Naive thymus-derived CD4-positive, alpha-beta T cell (primary cell): ENCODE results near the gene PADI1. TPM values are rescaled to one million over a fixed set of nuclear protein-coding genes. Genes with fewer than 3 reads are reported as not detected.

ENCODE experiments used
- ATAC-seq: fragments of 150-1000 bp; cut with Tn5 transposase; 2 replicates; pipeline ENCODE4 v1.10.0; 2021; ENCODE audit warnings: mild to moderate bottlenecking, moderate library complexity
- CTCF ChIA-PET: fragments of 350-600 bp; sonication (Branson Sonifier 250); formaldehyde crosslinking; loops from one replicate; lab custom pipeline; 2021; ENCODE audit warnings: antibody characterized with exemption; lab: Charles Lee
- POLR2A ChIA-PET: fragments of 350-600 bp; sonication (Branson Sonifier 250); formaldehyde crosslinking; loops from one replicate; lab custom pipeline; 2021; ENCODE audit warnings: antibody characterized with exemption, inconsistent platforms; lab: Charles Lee
- DNase-seq, 9 donors: peaks; one replicate each; pipeline versions ENCODE4 v3.0.0 to v3.0.0-alpha.2; 2020 to 2022; ENCODE audit warnings: mixed read lengths in 1 of 9
- H3K27ac ChIP-seq: one replicate; pipeline ENCODE4 v1.7.0; 2013; ENCODE audit warnings: mild to moderate bottlenecking, low read depth, low read length, moderate library complexity
- H3K27me3 ChIP-seq, 2 donors: one replicate each; pipeline ENCODE4 v1.7.0; 2013; ENCODE audit warnings: low read length in 2 of 2, mild to moderate bottlenecking in 2 of 2, moderate library complexity in 2 of 2; ENCODE audit not compliant: control insufficient read depth in 2 of 2, insufficient read depth in 2 of 2
- H3K36me3 ChIP-seq, 3 experiments: 1 replicate in 2 of 3; 2 replicates in 1 of 3; pipeline ENCODE4 v1.7.0; 2013; ENCODE audit warnings: low read length in 3 of 3, mild to moderate bottlenecking in 3 of 3, moderate library complexity in 1 of 3; ENCODE audit not compliant: insufficient read depth in 3 of 3, control insufficient read depth in 2 of 3
- H3K4me1 ChIP-seq, 2 donors: one replicate each; pipeline ENCODE4 v1.7.0; 2013; ENCODE audit warnings: low read length in 2 of 2, mild to moderate bottlenecking in 2 of 2, moderate library complexity in 1 of 2; ENCODE audit not compliant: control insufficient read depth in 2 of 2, insufficient read depth in 2 of 2
- H3K4me3 ChIP-seq: 2 replicates; pipeline ENCODE4 v1.7.0; 2013; ENCODE audit warnings: mild to moderate bottlenecking, low read length
- H3K9me3 ChIP-seq, 3 experiments: 1 replicate in 2 of 3; 2 replicates in 1 of 3; pipeline ENCODE4 v1.7.0; 2013; ENCODE audit warnings: low read length in 3 of 3; ENCODE audit not compliant: control insufficient read depth in 2 of 3
- H3K27ac Mint-ChIP-seq, 9 donors: one replicate each; pipeline ENCODE4 v1.8.0; 2020 to 2022; ENCODE audit warnings: mixed read lengths in 9 of 9, mild to moderate bottlenecking in 8 of 9, moderate library complexity in 5 of 9, inconsistent platforms in 2 of 9
- H3K27me3 Mint-ChIP-seq, 5 donors: one replicate each; pipeline ENCODE4 v1.8.0; 2021 to 2022; ENCODE audit warnings: mixed read lengths in 5 of 5, mild to moderate bottlenecking in 1 of 5
- H3K36me3 Mint-ChIP-seq, 5 donors: one replicate each; pipeline ENCODE4 v1.8.0; 2020 to 2022; ENCODE audit warnings: mixed read lengths in 5 of 5, mild to moderate bottlenecking in 3 of 5, inconsistent platforms in 1 of 5
- H3K4me1 Mint-ChIP-seq, 7 donors: one replicate each; pipeline ENCODE4 v1.8.0; 2020 to 2022; ENCODE audit warnings: mixed read lengths in 7 of 7, mild to moderate bottlenecking in 3 of 7, inconsistent platforms in 1 of 7
- H3K4me3 Mint-ChIP-seq, 10 donors: one replicate each; pipeline ENCODE4 v1.8.0; 2020 to 2022; ENCODE audit warnings: mild to moderate bottlenecking in 10 of 10, mixed read lengths in 10 of 10, moderate library complexity in 6 of 10, inconsistent platforms in 2 of 10
- H3K9me3 Mint-ChIP-seq, 11 donors: one replicate each; pipeline ENCODE4 v1.8.0; 2020 to 2022; ENCODE audit warnings: mixed read lengths in 11 of 11, mild to moderate bottlenecking in 4 of 11, inconsistent platforms in 1 of 11, moderate library complexity in 1 of 11
- intact Hi-C, 2 donors: fragments of 100-400 bp; cut with micrococcal nuclease; formaldehyde crosslinking; loops; one replicate each; pipeline ENCODE4 v1.15.1; 2023
- polyA plus RNA-seq, 2 donors: library from polyadenylated mRNA; unstranded; fragments of 300-500 nt; fragmentation: Illumina TruSeq; gene quantifications; one replicate each; pipeline ENCODE4 v1.2.3, GENCODE V29; 2021
- total RNA-seq, 6 experiments: library from RNA in 5 of 6; stranded (reverse) in 5 of 6; gene quantifications; 1 replicate in 5 of 6; 2 replicates in 1 of 6; pipeline ENCODE4 v1.2.3 and lab custom pipeline; 2021 to 2026

The PADI1 gene
- total and polyA plus RNA-seq, 7 experiments from 2014 or later: not detected

GRCh38 chr1:17215545-17215890 lies 10.6 kb downstream of the PADI1 start:
- Histone ChIP-seq H3K27me3 (peaks cover 0 to 3% of the 10 kb centered on the region in 2 donors), H3K9me3 (no peaks in the 10 kb centered on the region), H3K36me3 (no peaks in the 10 kb centered on the region), H3K4me3 (no peak overlapping the region), H3K4me1 (peaks cover 21 to 27% of the 10 kb centered on the region in 2 donors), H3K27ac (no peak overlapping the region)
- POLR2A ChIA-PET: interaction anchor here (0.5 kb wide), 1 partner anchor 913 kb away, joined by 3 read pairs; no protein-coding TSS in a partner anchor
- Mint-ChIP-seq H3K27me3 (peaks cover 10 to 40% (median 32%) of the 10 kb centered on the region in 5 donors), H3K36me3 (no peaks in the 10 kb centered on the region), H3K4me1 (peaks cover 20 to 54% (median 39%) of the 10 kb centered on the region in 7 donors), H3K4me3 (no peak overlapping the region), H3K9me3 (no peaks in the 10 kb centered on the region), H3K27ac (no peak overlapping the region)
- CTCF ChIA-PET: no interaction called here
- ATAC-seq: no peak
- DNase-seq: no peak
- intact Hi-C loops: no loop called here

- intact Hi-C loops: no loop called here
- CTCF ChIA-PET: no interaction called here
- no peaks in the 10 kb centered on the region for H3K36me3 ChIP-seq
- H3K27ac ChIP-seq: no peak overlapping the region
- H3K36me3 Mint-ChIP-seq: no peaks in the 10 kb centered on the region
- peak overlapping the region in 1 of 9 donors; percentile 47 for H3K27ac Mint-ChIP-seq
- peaks cover 21 to 27% of the 10 kb centered on the region in 2 donors for H3K4me1 ChIP-seq
- peaks cover 20 to 49% (median 39%) of the 10 kb centered on the region in 7 donors for H3K4me1 Mint-ChIP-seq
- no peak for DNase-seq
- no peaks in the 10 kb centered on the region for H3K9me3 ChIP-seq
- no peak overlapping the region for H3K4me3 ChIP-seq
- POLR2A ChIA-PET: interaction anchor here (0.5 kb wide), 1 partner anchor 912 kb away, joined by 3 read pairs; no protein-coding TSS in a partner anchor
- H3K27me3 Mint-ChIP-seq: peaks cover 10 to 37% (median 32%) of the 10 kb centered on the region in 5 donors
- H3K4me3 Mint-ChIP-seq: no peak overlapping the region
- H3K9me3 Mint-ChIP-seq: no peaks in the 10 kb centered on the region
- no peak for ATAC-seq
- peaks cover 0 to 3% of the 10 kb centered on the region in 2 donors for H3K27me3 ChIP-seq
Observed at GRCh38 chr1:17216078-17216477, 11.2 kb downstream of the PADI1 start.

- ChIA-PET CTCF (interaction anchor here (0.6 kb wide), 1 partner anchor 93 kb away, joined by 3 read pairs; no protein-coding TSS in a partner anchor), POLR2A (no interaction called here)
- no peaks in the 10 kb centered on the region for H3K9me3 Mint-ChIP-seq
- Histone ChIP-seq H3K4me1 (peaks cover 12 to 14% of the 10 kb centered on the region in 2 donors), H3K9me3 (no peaks in the 10 kb centered on the region), H3K27ac (no peak overlapping the region), H3K4me3 (no peak overlapping the region), H3K36me3 (no peaks in the 10 kb centered on the region), H3K27me3 (no peaks in the 10 kb centered on the region)
- intact Hi-C loops: no loop called here
- no peak for ATAC-seq
- no peak for DNase-seq
- peaks cover 14 to 34% (median 27%) of the 10 kb centered on the region in 7 donors for H3K4me1 Mint-ChIP-seq
- no peak overlapping the region for H3K27ac Mint-ChIP-seq
- H3K27me3 Mint-ChIP-seq: peaks cover 9 to 32% (median 28%) of the 10 kb centered on the region in 5 donors
- no peaks in the 10 kb centered on the region for H3K36me3 Mint-ChIP-seq
- H3K4me3 Mint-ChIP-seq: no peak overlapping the region
Observed at GRCh38 chr1:17217607-17218006, 12.7 kb downstream of the PADI1 start.

GRCh38 chr1:17218939-17219338 lies 14.0 kb downstream of the PADI1 start:
- no peak overlapping the region for H3K27ac Mint-ChIP-seq
- no peaks in the 10 kb centered on the region for H3K36me3 Mint-ChIP-seq
- H3K4me1 Mint-ChIP-seq: peaks cover under 1 to 20% (median 14%) of the 10 kb centered on the region in 7 donors
- no peak for DNase-seq
- CTCF ChIA-PET: no interaction called here
- peaks cover 0 to 19% (median 15%) of the 10 kb centered on the region in 5 donors for H3K27me3 Mint-ChIP-seq
- POLR2A ChIA-PET: no interaction called here
- H3K4me3 Mint-ChIP-seq: no peak overlapping the region
- intact Hi-C loops: no loop called here
- no peak for ATAC-seq
- H3K9me3 Mint-ChIP-seq: no peaks in the 10 kb centered on the region
- H3K27ac ChIP-seq: no peak overlapping the region
- H3K36me3 ChIP-seq: no peaks in the 10 kb centered on the region
- H3K4me3 ChIP-seq: no peak overlapping the region
- peaks cover 0 to under 1% of the 10 kb centered on the region in 2 donors for H3K4me1 ChIP-seq
- H3K9me3 ChIP-seq: no peaks in the 10 kb centered on the region
- no peaks in the 10 kb centered on the region for H3K27me3 ChIP-seq

- Mint-ChIP-seq H3K36me3 (no peaks in the 10 kb centered on the region), H3K9me3 (peaks cover 0 to 1% (median 0%) of the 10 kb centered on the region in 11 donors), H3K4me1 (peaks cover 0 to 11% (median 2%) of the 10 kb centered on the region in 7 donors), H3K27me3 (peaks cover 0 to 12% (median 7%) of the 10 kb centered on the region in 5 donors), H3K27ac (no peak overlapping the region), H3K4me3 (no peak overlapping the region)
- ChIA-PET POLR2A (interaction anchor here (0.9 kb wide), 1 partner anchor 13 kb away, joined by 3 read pairs; no protein-coding TSS in a partner anchor), CTCF (interaction anchor here (1.0 kb wide), 1 partner anchor 15 kb away, joined by 3 read pairs; no protein-coding TSS in a partner anchor)
- intact Hi-C loops: no loop called here
- Histone ChIP-seq H3K36me3 (no peaks in the 10 kb centered on the region), H3K27me3 (no peaks in the 10 kb centered on the region), H3K27ac (no peak overlapping the region), H3K4me1 (no peaks in the 10 kb centered on the region), H3K9me3 (no peaks in the 10 kb centered on the region), H3K4me3 (no peak overlapping the region)
- DNase-seq (no peak), ATAC-seq (no peak)
Observed at GRCh38 chr1:17220287-17220686, 15.4 kb downstream of the PADI1 start.

GRCh38 chr1:17222557-17222956 lies 17.6 kb downstream of the PADI1 start:
- H3K27ac Mint-ChIP-seq: no peak overlapping the region
- Histone ChIP-seq H3K9me3 (no peaks in the 10 kb centered on the region), H3K36me3 (no peaks in the 10 kb centered on the region), H3K27me3 (no peaks in the 10 kb centered on the region), H3K27ac (no peak overlapping the region), H3K4me3 (no peak overlapping the region), H3K4me1 (no peaks in the 10 kb centered on the region)
- H3K4me3 Mint-ChIP-seq: no peak overlapping the region
- no peaks in the 10 kb centered on the region for H3K4me1 Mint-ChIP-seq
- peaks cover 0 to 1% (median 0%) of the 10 kb centered on the region in 11 donors for H3K9me3 Mint-ChIP-seq
- no peak for DNase-seq
- ChIA-PET CTCF (interaction anchor here (0.6 kb wide), 1 partner anchor 106 kb away, joined by 6 read pairs; no protein-coding TSS in a partner anchor), POLR2A (no interaction called here)
- H3K27me3 Mint-ChIP-seq: peaks cover 0 to 2% (median 0%) of the 10 kb centered on the region in 5 donors
- no peaks in the 10 kb centered on the region for H3K36me3 Mint-ChIP-seq
- intact Hi-C loops: no loop called here
- ATAC-seq: no peak

- H3K4me3 Mint-ChIP-seq: no peak overlapping the region
- POLR2A ChIA-PET: no interaction called here
- intact Hi-C loops: no loop called here
Observed at GRCh38 chr1:17224434-17224833, 19.5 kb downstream of the PADI1 start.

More at GRCh38 chr1:17224434-17224833, 19.5 kb downstream of the PADI1 start:
- Mint-ChIP-seq H3K9me3 (peaks cover 0 to 1% (median 0%) of the 10 kb centered on the region in 11 donors), H3K36me3 (no peaks in the 10 kb centered on the region), H3K27me3 (peaks cover 0 to 2% (median 0%) of the 10 kb centered on the region in 5 donors), H3K27ac (no peak overlapping the region), H3K4me1 (no peaks in the 10 kb centered on the region)
- H3K4me3 ChIP-seq: no peak overlapping the region
- DNase-seq (no peak), ATAC-seq (no peak)
- CTCF ChIA-PET: interaction anchor here (1.1 kb wide), 1 partner anchor 99 kb away, joined by 3 read pairs; no protein-coding TSS in a partner anchor
- no peak overlapping the region for H3K27ac ChIP-seq
- no peaks in the 10 kb centered on the region for H3K27me3 ChIP-seq
- H3K9me3 ChIP-seq: no peaks in the 10 kb centered on the region
- H3K4me1 ChIP-seq: no peaks in the 10 kb centered on the region
- no peaks in the 10 kb centered on the region for H3K36me3 ChIP-seq
